HEK293 (cell line): ENCODE data around the gene CACNA1S.

Source experiments
- CTCF ChIA-PET: fragments of 350-600 bp; formaldehyde crosslinking; extraction: SDS; loops from one replicate; lab custom pipeline; 2021; ENCODE audit warnings: antibody characterized with exemption; lab: Yijun Ruan, JAX
- POLR2A ChIA-PET: fragments of 300-600 bp; formaldehyde crosslinking; extraction: SDS; loops from one replicate; lab custom pipeline; 2020; ENCODE audit warnings: antibody characterized with exemption, inconsistent platforms; lab: Yijun Ruan, JAX
- H3K27ac ChIP-seq: fragments of 200-500 bp; sonication (Bioruptor generic); 2 replicates; pipeline ENCODE4 v1.5.1; 2014; ENCODE audit warnings: low read depth, low read length, control low read depth, inconsistent platforms; ENCODE audit errors: extremely low read depth
- H3K36me3 ChIP-seq, 2 experiments: fragments of 200-500 bp in 1 of 2; sonication (Bioruptor generic) in 1 of 2; 1 replicate in 1 of 2; 2 replicates in 1 of 2; pipeline ENCODE4 v1.5.1; 2014 to 2017; ENCODE audit warnings: inconsistent platforms in 2 of 2, low read length in 2 of 2; ENCODE audit not compliant: control insufficient read depth in 2 of 2, insufficient read depth in 1 of 2
- H3K4me1 ChIP-seq: fragments of 200-500 bp; sonication (Bioruptor generic); 2 replicates; pipeline ENCODE4 v1.5.1; 2014; ENCODE audit warnings: mild to moderate bottlenecking, low read length, inconsistent platforms; ENCODE audit not compliant: control insufficient read depth, insufficient read depth
- H3K4me3 ChIP-seq: 2 replicates; pipeline ENCODE4 v1.5.1; 2011; ENCODE audit warnings: low read depth, mild to moderate bottlenecking, control low read depth, low read length, moderate library complexity
- H3K9me3 ChIP-seq: fragments of 200-500 bp; sonication (Bioruptor generic); 2 replicates; pipeline ENCODE4 v1.5.1; 2014; ENCODE audit warnings: low read depth, low read length, inconsistent platforms; ENCODE audit not compliant: control insufficient read depth, insufficient read depth
- HOXC10 ChIP-seq: sonication (generic); formaldehyde crosslinking; IDR thresholded peaks from 2 replicates; pipeline ENCODE4 v1.8.1; 2023; ENCODE audit warnings: mild to moderate bottlenecking, missing genetic modification reagents
- SCRT1 ChIP-seq: fragments of 450-650 bp; formaldehyde crosslinking; IDR thresholded peaks from 2 replicates; pipeline ENCODE4 v1.5.1; 2016; ENCODE audit warnings: missing biosample characterization, missing genetic modification characterization, borderline replicate concordance
- YY2 ChIP-seq: fragments of 450-650 bp; formaldehyde crosslinking; IDR thresholded peaks from 2 replicates; pipeline ENCODE4 v1.5.1; 2016; ENCODE audit warnings: missing biosample characterization, missing genetic modification characterization
- ZFHX2 ChIP-seq: fragments of 450-650 bp; formaldehyde crosslinking; conservative IDR thresholded peaks from 2 replicates; pipeline ENCODE4 v1.5.1; 2016; ENCODE audit warnings: missing biosample characterization, missing genetic modification characterization
- ZNF148 ChIP-seq: fragments of 450-650 bp; formaldehyde crosslinking; IDR thresholded peaks from 2 replicates; pipeline ENCODE4 v1.5.0; 2017; ENCODE audit warnings: missing biosample characterization, missing genetic modification characterization, borderline replicate concordance
- ZNF426 ChIP-seq: fragments of 450-650 bp; formaldehyde crosslinking; IDR thresholded peaks from 2 replicates; pipeline ENCODE4 v1.5.1; 2017; ENCODE audit warnings: missing biosample characterization, missing genetic modification characterization, mild to moderate bottlenecking, inconsistent platforms, moderate library complexity
- ZNF514 ChIP-seq: fragments of 450-650 bp; formaldehyde crosslinking; IDR thresholded peaks from 2 replicates; pipeline ENCODE4 v1.5.1; 2016; ENCODE audit warnings: missing biosample characterization, missing genetic modification characterization
- ZNF518A ChIP-seq: fragments of 450-650 bp; formaldehyde crosslinking; conservative IDR thresholded peaks from 2 replicates; pipeline ENCODE4 v1.5.1; 2016; ENCODE audit warnings: low read depth, missing biosample characterization, missing genetic modification characterization
- ZNF560 ChIP-seq: fragments of 450-650 bp; formaldehyde crosslinking; IDR thresholded peaks from 2 replicates; pipeline ENCODE4 v1.5.1; 2017; ENCODE audit warnings: missing biosample characterization, missing genetic modification characterization, borderline replicate concordance
- ZNF629 ChIP-seq: fragments of 450-650 bp; formaldehyde crosslinking; IDR thresholded peaks from 2 replicates; pipeline ENCODE4 v1.5.1; 2017; ENCODE audit warnings: missing biosample characterization, missing genetic modification characterization
- ZNF843 ChIP-seq: fragments of 450-650 bp; formaldehyde crosslinking; IDR thresholded peaks from 2 replicates; pipeline ENCODE4 v1.5.1; 2016; ENCODE audit warnings: missing biosample characterization, missing genetic modification characterization
- TF ChIP-seq, protein P1 (sequence below): fragments of 450-650 bp; formaldehyde crosslinking; IDR thresholded peaks from 2 replicates; pipeline ENCODE4 v1.5.1; 2016; ENCODE audit warnings: missing biosample characterization, missing genetic modification characterization
- TF ChIP-seq, protein P2 (sequence below): fragments of 450-650 bp; formaldehyde crosslinking; IDR thresholded peaks from 2 replicates; pipeline ENCODE4 v1.5.1; 2017; ENCODE audit warnings: missing biosample characterization, missing genetic modification characterization
- TF ChIP-seq, protein P3 (sequence below): fragments of 450-650 bp; formaldehyde crosslinking; IDR thresholded peaks from 2 replicates; pipeline ENCODE4 v1.5.1; 2017; ENCODE audit warnings: missing biosample characterization, mild to moderate bottlenecking, missing genetic modification characterization, moderate library complexity

CACNA1S gene

DNA sequence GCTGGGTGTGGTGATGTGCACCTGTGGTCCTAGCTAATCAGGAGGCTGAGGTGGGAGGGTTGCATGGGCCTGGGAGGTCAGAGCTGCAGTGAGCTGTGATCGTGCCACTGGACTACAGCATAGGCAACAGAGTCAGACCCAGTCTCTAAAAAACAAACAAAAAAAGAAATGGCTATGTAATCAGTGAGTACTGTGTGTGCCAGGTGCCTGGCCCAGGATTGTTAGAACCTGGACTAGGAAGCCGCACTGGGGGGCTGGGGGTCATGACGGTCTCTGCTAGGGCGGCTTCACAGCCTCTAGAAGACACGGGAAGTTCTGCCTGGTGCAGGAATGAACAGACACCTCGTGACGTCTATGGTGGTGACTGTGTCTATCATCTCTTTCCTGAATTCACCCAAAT, 33.6 kb upstream of the CACNA1S start (continued):
- TF ChIP-seq, protein P1, sequence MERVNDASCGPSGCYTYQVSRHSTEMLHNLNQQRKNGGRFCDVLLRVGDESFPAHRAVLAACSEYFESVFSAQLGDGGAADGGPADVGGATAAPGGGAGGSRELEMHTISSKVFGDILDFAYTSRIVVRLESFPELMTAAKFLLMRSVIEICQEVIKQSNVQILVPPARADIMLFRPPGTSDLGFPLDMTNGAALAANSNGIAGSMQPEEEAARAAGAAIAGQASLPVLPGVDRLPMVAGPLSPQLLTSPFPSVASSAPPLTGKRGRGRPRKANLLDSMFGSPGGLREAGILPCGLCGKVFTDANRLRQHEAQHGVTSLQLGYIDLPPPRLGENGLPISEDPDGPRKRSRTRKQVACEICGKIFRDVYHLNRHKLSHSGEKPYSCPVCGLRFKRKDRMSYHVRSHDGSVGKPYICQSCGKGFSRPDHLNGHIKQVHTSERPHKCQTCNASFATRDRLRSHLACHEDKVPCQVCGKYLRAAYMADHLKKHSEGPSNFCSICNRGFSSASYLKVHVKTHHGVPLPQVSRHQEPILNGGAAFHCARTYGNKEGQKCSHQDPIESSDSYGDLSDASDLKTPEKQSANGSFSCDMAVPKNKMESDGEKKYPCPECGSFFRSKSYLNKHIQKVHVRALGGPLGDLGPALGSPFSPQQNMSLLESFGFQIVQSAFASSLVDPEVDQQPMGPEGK (tag by site-specific recombination): no peak
- TF ChIP-seq, protein P2, sequence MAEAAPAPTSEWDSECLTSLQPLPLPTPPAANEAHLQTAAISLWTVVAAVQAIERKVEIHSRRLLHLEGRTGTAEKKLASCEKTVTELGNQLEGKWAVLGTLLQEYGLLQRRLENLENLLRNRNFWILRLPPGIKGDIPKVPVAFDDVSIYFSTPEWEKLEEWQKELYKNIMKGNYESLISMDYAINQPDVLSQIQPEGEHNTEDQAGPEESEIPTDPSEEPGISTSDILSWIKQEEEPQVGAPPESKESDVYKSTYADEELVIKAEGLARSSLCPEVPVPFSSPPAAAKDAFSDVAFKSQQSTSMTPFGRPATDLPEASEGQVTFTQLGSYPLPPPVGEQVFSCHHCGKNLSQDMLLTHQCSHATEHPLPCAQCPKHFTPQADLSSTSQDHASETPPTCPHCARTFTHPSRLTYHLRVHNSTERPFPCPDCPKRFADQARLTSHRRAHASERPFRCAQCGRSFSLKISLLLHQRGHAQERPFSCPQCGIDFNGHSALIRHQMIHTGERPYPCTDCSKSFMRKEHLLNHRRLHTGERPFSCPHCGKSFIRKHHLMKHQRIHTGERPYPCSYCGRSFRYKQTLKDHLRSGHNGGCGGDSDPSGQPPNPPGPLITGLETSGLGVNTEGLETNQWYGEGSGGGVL: no peak
- TF ChIP-seq ZNF514 (tag by site-specific recombination) (no peak), SCRT1 (no peak), ZNF426 (tag by site-specific recombination) (no peak), HOXC10 (CRISPR knock-in tag) (no peak), ZNF560 (no peak)

GRCh38 chr1:201145132-201145531, 32.9 kb upstream of the CACNA1S start:
- POLR2A ChIA-PET: no interaction called here
- Histone ChIP-seq H3K4me3 (no peak overlapping the region), H3K4me1 (no peaks in the 10 kb centered on the region), H3K27ac (no peak overlapping the region), H3K9me3 (no peaks in the 10 kb centered on the region), H3K36me3 (peaks cover 15 to 100% of the 10 kb centered on the region in 2 experiments)
- CTCF ChIA-PET: interaction anchor here (0.7 to 1.6 kb wide), 2 partner anchors 78 to 148 kb away, joined by 3 read pairs; no protein-coding TSS in a partner anchor
- TF ChIP-seq YY2 (tag by site-specific recombination) (no peak), ZNF843 (tag by site-specific recombination) (no peak), ZNF518A (tag by site-specific recombination) (no peak), ZNF629 (tag by site-specific recombination) (no peak), ZFHX2 (no peak), ZNF148 (no peak)
- TF ChIP-seq, protein P1 (tag by site-specific recombination): no peak
- TF ChIP-seq, protein P3, sequence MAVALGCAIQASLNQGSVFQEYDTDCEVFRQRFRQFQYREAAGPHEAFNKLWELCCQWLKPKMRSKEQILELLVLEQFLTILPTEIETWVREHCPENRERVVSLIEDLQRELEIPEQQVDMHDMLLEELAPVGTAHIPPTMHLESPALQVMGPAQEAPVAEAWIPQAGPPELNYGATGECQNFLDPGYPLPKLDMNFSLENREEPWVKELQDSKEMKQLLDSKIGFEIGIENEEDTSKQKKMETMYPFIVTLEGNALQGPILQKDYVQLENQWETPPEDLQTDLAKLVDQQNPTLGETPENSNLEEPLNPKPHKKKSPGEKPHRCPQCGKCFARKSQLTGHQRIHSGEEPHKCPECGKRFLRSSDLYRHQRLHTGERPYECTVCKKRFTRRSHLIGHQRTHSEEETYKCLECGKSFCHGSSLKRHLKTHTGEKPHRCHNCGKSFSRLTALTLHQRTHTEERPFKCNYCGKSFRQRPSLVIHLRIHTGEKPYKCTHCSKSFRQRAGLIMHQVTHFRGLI (tag by site-specific recombination): no peak
